ENCODE data around the gene GORASP1.

- no peak for TF ChIP-seq POLR2A (IDR thresholded peaks at IDR 0.05; ENCODE audit: low read length)
- TF ChIP-seq GATA1 (IDR thresholded peaks at IDR 0.05; ENCODE audit: low read depth, low read length), result no peak
Observed at GRCh38 chr3:39062180-39062579, 45.2 kb downstream of the GORASP1 start.
